ENCODE data around the gene MUC12.
A peak's percentile ranks its signal among the peaks of the same experiment; 100 is the strongest.
"Not testable (repeated sequence)": the region's sequence is repeated elsewhere in the genome, so short reads cannot be mapped to it uniquely, and the experiment has no call there.

Gene MUC12

DNA sequence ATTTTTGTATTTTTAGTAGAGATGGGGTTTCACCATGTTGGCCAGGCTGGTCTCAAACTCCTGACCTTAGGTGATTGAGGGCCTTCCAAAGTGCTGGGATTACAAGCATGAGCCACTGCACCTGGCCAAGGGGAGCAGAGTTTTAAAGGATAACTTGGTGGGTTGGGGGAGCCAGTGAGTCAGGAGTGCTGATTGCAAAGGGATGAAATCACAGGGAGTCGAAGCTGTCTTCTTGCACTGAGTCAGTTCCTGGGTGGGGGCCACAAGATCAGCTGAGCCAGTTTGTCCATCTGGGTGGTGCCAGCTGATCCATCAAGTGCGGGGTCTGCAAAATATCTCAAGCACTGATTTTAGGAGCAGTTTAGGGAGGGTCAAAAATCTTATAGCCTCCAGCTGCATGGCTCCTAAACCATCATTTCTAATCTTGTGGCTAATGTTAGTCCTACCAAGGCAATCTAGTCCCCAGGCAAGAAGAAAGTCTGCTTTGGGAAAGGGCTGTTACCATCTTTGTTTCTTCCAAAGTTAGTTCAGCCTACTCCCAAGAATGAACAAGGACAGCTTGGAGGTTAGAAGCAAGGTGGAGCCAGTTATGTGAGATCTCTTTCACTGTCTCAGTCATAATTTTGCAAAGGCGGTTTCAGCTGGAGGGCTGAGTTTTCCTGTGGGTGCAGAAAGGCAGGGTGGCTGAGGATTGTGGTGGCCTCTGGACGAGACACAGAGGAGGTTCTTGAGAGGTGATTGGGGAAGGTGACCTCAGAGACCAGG is 15.8 kb downstream of the MUC12 start:
- not testable (repeated sequence) for DNase-seq (ENCODE audit: low spot score)

DNA sequence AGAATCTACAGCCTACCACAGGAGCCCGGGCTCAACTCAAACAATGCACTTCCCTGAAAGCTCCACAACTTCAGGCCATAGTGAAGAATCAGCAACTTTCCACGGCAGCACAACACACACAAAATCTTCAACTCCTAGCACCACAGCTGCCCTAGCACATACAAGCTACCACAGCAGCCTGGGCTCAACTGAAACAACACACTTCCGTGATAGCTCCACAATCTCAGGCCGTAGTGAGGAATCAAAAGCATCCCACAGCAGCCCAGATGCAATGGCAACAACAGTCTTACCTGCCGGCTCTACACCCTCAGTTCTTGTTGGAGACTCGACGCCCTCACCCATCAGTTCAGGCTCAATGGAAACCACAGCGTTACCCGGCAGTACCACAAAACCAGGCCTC is 22.3 kb downstream of the MUC12 start:
- no peak for DNase-seq (ENCODE audit: low spot score)

DNA sequence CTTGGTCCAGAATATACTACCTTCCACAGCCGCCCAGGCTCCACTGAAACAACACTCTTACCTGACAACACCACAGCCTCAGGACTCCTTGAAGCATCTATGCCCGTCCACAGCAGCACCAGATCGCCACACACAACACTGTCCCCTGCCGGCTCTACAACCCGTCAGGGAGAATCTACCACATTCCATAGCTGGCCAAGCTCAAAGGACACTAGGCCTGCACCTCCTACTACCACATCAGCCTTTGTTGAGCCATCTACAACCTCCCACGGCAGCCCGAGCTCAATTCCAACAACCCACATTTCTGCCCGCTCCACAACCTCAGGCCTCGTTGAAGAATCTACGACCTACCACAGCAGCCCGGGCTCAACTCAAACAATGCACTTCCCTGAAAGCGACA is 22.9 kb downstream of the MUC12 start:
- not testable (repeated sequence) for DNase-seq (ENCODE audit: low spot score)

DNA sequence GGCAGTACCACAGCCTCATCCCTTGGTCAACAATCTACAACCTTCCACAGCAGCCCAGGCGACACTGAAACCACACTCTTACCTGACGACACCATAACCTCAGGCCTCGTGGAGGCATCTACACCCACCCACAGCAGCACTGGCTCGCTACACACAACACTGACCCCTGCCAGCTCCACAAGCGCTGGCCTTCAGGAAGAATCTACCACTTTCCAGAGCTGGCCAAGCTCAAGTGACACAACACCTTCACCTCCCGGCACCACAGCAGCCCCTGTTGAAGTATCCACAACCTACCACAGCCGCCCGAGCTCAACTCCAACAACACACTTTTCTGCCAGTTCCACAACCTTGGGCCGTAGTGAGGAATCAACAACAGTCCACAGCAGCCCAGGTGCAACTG is 25.3 kb downstream of the MUC12 start:
- not testable (repeated sequence) for DNase-seq (ENCODE audit: low spot score)

DNA sequence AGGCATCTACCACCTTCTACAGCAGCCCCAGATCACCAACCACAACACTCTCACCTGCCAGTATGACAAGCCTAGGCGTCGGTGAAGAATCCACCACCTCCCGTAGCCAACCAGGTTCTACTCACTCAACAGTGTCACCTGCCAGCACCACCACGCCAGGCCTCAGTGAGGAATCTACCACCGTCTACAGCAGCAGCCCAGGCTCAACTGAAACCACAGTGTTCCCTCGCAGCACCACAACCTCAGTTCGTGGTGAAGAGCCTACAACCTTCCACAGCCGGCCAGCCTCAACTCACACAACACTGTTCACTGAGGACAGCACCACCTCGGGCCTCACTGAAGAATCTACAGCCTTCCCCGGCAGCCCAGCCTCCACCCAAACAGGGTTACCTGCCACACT is 29.2 kb downstream of the MUC12 start:
- not testable (repeated sequence) for DNase-seq (ENCODE audit: low spot score)

DNA sequence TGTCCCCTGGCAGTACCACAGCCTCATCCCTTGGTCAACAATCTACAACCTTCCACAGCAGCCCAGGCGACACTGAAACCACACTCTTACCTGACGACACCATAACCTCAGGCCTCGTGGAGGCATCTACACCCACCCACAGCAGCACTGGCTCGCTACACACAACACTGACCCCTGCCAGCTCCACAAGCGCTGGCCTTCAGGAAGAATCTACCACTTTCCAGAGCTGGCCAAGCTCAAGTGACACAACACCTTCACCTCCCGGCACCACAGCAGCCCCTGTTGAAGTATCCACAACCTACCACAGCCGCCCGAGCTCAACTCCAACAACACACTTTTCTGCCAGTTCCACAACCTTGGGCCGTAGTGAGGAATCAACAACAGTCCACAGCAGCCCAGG is 30.0 kb downstream of the MUC12 start:
- DNase-seq (ENCODE audit: low spot score) = not testable (repeated sequence)

DNA sequence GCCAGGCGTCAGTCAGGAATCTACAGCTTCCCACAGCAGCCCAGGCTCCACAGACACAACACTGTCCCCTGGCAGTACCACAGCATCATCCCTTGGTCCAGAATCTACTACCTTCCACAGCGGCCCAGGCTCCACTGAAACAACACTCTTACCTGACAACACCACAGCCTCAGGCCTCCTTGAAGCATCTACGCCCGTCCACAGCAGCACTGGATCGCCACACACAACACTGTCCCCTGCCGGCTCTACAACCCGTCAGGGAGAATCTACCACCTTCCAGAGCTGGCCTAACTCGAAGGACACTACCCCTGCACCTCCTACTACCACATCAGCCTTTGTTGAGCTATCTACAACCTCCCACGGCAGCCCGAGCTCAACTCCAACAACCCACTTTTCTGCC is 30.7 kb downstream of the MUC12 start:
- not testable (repeated sequence) for DNase-seq (ENCODE audit: low spot score)

DNA sequence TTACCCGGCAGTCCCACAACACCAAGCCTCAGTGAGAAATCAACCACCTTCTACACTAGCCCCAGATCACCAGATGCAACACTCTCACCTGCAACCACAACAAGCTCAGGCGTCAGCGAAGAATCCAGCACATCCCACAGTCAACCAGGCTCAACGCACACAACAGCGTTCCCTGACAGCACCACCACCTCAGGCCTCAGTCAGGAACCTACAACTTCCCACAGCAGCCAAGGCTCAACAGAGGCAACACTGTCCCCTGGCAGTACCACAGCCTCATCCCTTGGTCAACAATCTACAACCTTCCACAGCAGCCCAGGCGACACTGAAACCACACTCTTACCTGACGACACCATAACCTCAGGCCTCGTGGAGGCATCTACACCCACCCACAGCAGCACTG is 33.0 kb downstream of the MUC12 start:
- not testable (repeated sequence) for DNase-seq (ENCODE audit: low spot score)

DNA sequence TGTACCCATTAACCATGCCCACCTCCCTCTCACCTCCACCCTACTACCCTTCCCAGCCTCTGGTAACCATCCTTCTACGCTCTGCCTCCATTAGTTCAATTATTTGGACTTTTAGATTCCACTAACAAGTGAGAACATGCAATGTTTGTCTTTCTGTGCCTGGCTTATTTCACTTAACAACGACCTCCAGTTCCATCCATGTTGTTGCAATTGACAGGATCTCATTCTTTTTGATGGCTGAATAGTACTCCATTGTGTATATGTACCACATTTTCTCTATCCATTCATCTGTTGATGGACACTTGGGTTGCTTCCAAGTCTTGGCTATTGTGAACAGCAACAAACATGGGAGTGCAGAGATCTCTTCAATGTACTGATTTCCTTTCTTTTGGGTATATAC is 38.0 kb downstream of the MUC12 start:
- not testable (repeated sequence) for DNase-seq (ENCODE audit: low spot score)

DNA sequence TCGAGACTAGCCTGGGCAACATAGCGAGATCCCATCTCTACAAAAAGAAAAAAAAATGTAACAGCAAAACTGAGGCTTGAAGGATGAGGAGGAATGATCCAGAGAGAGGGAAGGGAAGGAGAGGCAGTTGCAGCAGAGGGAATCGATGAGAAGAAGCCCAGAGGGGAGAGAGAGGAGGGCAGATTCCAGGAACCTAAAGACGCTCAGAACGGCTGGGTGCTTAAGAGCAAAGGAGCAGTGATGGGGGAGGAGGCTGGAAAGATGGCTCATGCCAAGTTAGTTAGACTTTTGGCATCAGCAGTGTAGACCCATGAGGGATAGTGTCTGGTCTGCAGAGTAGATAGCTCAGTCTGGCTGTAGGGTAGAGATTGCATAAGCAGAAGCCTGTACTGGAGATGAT is 40.3 kb downstream of the MUC12 start:
- DNase-seq (ENCODE audit: low spot score) = no peak

DNA sequence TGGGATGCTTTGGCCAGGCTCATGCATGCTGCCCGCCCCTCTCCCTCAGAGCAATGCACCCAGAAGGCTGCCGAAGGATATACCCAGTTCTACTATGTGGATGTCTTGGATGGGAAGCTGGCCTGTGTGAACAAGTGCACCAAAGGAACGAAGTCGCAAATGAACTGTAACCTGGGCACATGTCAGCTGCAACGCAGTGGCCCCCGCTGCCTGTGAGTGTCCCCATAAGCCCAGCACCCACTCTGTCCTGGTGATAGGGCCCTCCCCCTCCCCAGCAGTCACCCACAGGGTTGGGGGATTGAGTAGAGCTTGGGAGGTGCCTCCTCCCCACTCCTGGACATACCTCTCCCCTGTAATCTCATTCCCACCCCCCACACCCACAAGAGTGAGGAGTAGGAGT is 43.6 kb downstream of the MUC12 start:
- DNase-seq (ENCODE audit: low spot score) = no peak

DNA sequence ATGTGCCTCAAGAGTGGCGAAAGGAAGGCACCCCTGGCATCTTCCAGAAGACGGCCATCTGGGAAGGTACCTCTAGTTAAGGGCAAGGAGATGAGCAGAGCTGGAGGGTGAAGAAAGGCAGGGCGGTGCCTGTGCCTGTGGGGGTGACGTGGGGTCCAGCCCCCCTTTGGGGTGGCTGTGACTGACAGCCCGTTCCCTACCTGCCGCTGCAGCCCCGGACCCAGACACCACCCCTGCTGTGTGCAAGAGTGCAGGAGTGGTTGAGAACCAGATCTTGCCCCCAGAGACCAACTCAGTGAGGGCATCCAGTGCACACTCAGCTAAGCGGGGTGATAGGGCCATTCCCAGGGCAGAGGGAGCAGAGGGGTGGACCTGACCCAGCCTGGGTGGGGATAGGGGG is 46.3 kb downstream of the MUC12 start:
- DNase-seq (ENCODE audit: low spot score) = no peak

DNA sequence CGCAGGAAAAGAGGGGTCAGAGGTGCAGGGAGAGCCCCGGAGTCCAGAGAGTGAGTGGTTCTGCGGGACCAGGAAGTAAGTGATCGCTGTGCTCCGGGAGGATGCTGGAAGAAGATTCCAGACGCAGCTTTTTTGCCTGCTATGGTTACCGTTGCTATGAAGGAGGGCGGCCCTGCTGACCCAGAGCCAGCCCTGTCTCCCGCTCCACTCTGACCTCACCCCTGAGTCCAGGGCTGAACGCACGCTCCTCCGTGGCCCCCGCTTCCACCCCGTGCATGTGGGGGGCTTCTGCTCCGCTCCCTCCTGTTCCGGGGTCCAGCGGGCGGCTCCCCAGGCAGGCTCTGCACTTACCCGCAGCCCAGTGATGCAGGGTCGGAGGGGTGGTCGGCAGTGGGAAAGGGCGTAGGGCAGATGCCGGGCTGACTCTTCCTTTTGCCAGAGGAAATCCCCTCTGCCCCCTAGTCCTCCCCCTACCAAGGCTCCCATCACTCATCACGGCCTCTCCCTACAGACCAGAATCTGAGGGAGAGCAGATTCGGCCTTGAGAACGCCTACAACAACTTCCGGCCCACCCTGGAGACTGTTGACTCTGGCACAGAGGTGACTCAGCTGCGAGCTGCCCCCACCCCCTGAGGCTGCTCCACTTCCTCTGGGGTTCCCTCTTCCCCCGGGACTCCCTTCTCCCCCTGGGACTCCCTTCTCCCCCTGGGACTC is 47.9 kb downstream of the MUC12 start:
- DNase-seq (ENCODE audit: low spot score) = no peak

DNA sequence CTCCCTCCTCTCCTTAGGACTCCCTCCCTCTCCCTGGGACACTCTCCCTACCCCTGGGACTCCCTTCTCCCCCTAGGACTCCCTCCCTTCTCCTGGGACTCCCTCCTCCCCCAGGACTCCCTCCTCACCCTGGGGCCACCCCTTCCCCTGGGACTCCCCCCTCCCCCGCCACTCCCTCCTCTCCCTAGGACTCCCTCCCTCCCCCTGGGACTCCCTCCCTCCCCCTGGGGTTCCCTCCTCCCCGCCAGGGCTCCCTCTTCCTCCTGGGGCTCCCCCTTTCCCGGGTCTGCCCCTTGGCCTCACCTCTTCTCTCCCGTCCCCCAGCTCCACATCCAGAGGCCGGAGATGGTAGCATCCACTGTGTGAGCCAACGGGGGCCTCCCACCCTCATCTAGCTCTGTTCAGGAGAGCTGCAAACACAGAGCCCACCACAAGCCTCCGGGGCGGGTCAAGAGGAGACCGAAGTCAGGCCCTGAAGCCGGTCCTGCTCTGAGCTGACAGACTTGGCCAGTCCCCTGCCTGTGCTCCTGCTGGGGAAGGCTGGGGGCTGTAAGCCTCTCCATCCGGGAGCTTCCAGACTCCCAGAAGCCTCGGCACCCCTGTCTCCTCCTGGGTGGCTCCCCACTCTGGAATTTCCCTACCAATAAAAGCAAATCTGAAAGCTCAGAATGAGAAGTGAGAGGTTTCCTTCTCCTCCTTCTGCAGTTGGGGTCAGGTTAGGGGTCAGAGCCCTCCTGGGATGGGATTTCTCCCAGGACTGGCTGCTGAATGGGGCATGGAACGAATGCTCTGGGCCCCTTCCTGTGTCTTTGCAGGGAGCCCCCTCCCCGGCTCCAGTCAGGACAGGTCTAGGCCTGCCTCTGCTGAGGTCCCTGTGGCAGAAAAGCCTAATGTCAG is 49.2 kb downstream of the MUC12 start:
- DNase-seq (ENCODE audit: low spot score) = no peak

DNA sequence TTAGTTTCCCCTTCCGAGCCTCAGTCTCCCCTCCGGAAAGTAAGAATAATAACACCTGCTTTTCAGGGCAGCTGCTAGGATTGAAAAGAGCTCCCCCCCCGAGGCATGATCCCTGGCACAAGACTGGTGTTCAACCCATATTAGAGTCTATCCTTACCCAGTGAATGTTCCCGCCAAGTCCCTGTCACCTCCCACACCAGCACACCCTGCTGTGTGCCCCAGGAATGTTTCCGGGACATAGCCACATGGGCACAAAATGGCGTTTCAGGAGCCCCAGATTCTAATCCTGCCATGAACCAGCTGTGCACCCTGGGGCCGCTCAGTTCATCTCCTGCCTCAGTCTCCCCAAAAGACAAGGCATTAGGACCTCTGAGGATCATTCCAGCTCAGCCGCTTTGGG is 51.1 kb downstream of the MUC12 start:
- no peak for DNase-seq (ENCODE audit: low spot score)

DNA sequence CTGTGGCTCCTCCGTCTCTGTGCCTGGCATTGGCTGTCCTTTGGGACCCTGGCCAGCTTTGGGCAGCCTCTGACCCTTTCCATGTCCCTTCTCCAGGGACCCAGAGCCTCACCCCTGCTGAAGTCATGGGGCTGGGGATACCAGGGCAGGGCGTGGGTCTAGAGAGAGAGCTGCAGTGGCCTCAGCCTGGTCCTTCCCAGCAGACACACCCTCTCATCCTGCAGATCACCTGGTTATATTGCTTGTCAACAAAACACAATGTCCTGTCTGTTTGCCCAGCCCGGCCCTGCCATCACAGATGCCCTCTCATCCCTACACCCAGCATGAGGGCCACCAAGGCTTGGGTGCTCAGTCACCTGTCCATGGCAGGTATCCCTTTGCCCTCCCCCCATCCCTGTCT is 52.3 kb downstream of the MUC12 start:
- no peak for DNase-seq (ENCODE audit: low spot score)

DNA sequence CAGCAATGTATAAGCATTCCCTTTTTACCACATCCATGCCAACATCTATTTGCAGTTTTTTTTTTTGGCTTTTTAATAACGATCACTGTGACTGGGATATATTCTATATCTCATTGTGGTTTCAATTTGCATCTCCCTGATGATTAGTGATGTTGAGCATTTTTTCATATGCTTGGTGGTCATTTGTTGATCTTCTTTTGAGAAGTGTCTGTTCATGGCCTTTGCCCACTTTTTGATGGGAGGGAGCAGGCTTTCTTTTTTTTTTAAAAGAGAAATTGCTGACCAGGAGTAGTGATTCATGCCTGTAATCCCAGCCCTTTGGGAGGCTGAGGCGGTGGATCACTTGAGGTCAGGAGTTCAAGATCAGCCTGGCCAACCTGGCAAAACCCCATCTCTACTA is 54.5 kb downstream of the MUC12 start:
- DNase-seq (ENCODE audit: low spot score) = no peak

DNA sequence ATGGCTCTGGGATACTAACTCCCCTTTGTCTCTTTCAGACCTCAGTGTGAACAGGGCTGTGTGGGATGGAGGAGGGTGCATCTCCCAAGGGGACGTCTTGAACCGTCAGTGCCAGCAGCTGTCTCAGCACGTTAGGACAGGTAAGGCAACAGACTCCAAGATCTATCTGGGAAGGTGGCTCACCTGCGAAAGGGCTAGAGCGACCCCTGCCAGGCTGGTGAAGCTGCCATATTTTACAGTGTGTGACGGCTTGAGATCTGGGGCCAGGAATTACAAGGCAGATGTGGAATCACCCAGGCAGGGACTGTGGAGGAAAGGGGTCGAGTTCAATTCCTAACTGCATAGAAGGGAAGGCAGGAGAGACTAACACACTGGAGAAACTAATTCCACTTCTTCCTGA is 61.7 kb downstream of the MUC12 start:
- no peak for DNase-seq (ENCODE audit: low spot score)

DNA sequence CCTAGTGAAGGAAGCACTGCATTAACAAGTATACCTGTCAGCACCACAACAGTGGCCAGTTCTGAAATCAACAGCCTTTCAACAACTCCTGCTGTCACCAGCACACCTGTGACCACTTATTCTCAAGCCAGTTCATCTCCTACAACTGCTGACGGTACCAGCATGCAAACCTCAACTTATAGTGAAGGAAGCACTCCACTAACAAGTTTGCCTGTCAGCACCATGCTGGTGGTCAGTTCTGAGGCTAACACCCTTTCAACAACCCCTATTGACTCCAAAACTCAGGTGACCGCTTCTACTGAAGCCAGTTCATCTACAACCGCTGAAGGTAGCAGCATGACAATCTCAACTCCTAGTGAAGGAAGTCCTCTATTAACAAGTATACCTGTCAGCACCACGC is 66.6 kb downstream of the MUC12 start:
- DNase-seq (ENCODE audit: low spot score) = no peak

DNA sequence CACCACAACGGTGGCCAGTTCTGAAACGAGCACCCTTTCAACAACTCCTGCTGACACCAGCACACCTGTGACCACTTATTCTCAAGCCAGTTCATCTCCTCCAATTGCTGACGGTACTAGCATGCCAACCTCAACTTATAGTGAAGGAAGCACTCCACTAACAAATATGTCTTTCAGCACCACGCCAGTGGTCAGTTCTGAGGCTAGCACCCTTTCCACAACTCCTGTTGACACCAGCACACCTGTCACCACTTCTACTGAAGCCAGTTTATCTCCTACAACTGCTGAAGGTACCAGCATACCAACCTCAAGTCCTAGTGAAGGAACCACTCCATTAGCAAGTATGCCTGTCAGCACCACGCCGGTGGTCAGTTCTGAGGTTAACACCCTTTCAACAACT is 71.9 kb downstream of the MUC12 start:
- not testable (repeated sequence) for DNase-seq (ENCODE audit: low spot score)

DNA sequence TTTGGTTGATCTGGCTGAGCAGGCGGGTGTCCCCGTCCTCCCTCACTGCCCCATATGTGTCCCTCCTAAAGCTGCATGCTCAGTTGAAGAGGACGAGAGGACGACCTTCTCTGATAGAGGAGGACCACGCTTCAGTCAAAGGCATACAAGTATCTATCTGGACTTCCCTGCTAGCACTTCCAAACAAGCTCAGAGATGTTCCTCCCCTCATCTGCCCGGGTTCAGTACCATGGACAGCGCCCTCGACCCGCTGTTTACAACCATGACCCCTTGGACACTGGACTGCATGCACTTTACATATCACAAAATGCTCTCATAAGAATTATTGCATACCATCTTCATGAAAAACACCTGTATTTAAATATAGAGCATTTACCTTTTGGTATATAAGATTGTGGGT is 89.0 kb downstream of the MUC12 start:
- DNase-seq (ENCODE audit: low spot score) = peak; percentile 52

DNA sequence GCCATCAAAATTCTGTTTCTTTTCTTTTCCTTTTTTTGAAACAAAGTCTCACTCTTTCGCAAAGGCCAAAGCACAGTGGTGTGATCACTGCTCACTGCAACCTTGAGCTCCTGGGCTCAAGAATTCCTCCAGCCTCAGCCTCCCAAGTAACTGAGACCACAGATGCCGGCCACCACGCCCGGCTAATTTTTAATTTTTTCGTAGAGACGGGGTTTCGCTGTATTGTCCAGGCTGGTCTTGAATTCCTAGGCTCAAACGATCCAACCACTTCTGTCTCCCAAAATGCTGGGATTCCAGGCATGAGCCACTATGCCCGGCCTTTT is 90.2 kb downstream of the MUC12 start:
- DNase-seq (ENCODE audit: low spot score) = no peak

DNA sequence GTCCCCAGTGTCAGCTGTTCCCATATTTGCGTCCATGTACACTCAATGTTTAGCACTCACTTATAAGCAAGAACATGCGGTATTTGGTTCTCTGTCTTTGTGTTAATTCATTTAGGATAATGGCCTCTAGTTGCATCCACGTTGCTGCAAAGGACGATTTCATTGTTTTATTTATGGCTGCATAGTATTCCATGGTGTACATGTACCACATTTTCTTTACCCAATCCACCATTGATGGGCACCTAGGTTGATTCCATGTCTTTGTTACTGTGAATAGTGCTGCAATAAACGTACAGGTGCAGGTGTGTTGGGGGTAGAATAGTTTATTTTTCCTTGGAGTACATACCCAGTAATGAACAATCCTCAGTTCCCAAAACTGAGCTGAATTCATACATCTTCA is 91.6 kb downstream of the MUC12 start:
- no peak for DNase-seq (ENCODE audit: low spot score)
